K562 (cell line): Measurements from ENCODE around the gene DGKA.

Experiments
- TAF1 ChIP-seq: IDR thresholded peaks from 2 replicates; pipeline ENCODE4 v1.6.1; 2011; ENCODE audit warnings: mild to moderate bottlenecking, low read length, moderate library complexity; ENCODE audit not compliant: insufficient read depth, control insufficient read depth, severe bottlenecking; ENCODE audit errors: extremely low read depth
- TRIM28 ChIP-seq: fragments of 450-650 bp; IDR thresholded peaks from 2 replicates; pipeline ENCODE4 v1.6.1; 2017
- ZSCAN29 ChIP-seq: fragments of 450-650 bp; IDR thresholded peaks from 2 replicates; pipeline ENCODE4 v1.6.1; 2017

- TF ChIP-seq TAF1 (no peak), TRIM28 (no peak), ZSCAN29 (no peak)
Observed at GRCh38 chr12:55930771-55931316, at the start of gene DGKA.
